Osteoblast (primary cell): ENCODE measurements around the gene TAC4. TPM values are rescaled to one million over a fixed set of nuclear protein-coding genes. Genes with fewer than 3 reads are reported as not detected.

ENCODE experiments used
- DNase-seq: peaks from one replicate; pipeline ENCODE4 v3.0.0; 2011; ENCODE audit warnings: low spot score, mixed read lengths; ENCODE audit not compliant: insufficient read length; ENCODE audit errors: missing footprints
- H2AFZ ChIP-seq: 2 replicates; pipeline ENCODE4 v1.6.0; 2011; ENCODE audit warnings: mild to moderate bottlenecking, low read length
- H3K27ac ChIP-seq: 2 replicates; pipeline ENCODE4 v1.5.1; 2011; ENCODE audit warnings: mild to moderate bottlenecking, low read depth, low read length, moderate library complexity
- H3K27me3 ChIP-seq: 2 replicates; pipeline ENCODE4 v1.6.0; 2012; ENCODE audit warnings: mild to moderate bottlenecking, control low read depth, inconsistent platforms, low read length, moderate library complexity; ENCODE audit not compliant: insufficient read depth
- H3K36me3 ChIP-seq: 2 replicates; pipeline ENCODE4 v1.5.1; 2011; ENCODE audit warnings: mild to moderate bottlenecking, low read length, control low read depth, moderate library complexity; ENCODE audit not compliant: insufficient read depth
- H3K4me1 ChIP-seq: 2 replicates; pipeline ENCODE4 v1.5.1; 2011; ENCODE audit warnings: mild to moderate bottlenecking, low read length, control low read depth, moderate library complexity; ENCODE audit not compliant: insufficient read depth
- H3K4me2 ChIP-seq: 2 replicates; pipeline ENCODE4 v1.6.0; 2011; ENCODE audit warnings: mild to moderate bottlenecking, low read length; ENCODE audit not compliant: insufficient read depth
- H3K4me3 ChIP-seq: fragments of 200-600 bp; sonication (generic); 3 replicates; pipeline ENCODE4 v1.5.1; 2012; ENCODE audit warnings: mild to moderate bottlenecking, low read length, inconsistent platforms; ENCODE audit not compliant: insufficient read depth
- H3K79me2 ChIP-seq: 2 replicates; pipeline ENCODE4 v1.6.0; 2012; ENCODE audit warnings: mild to moderate bottlenecking, low read length, control low read depth, inconsistent platforms; ENCODE audit not compliant: insufficient read depth
- H3K9me3 ChIP-seq: 2 replicates; pipeline ENCODE4 v1.5.1; 2011; ENCODE audit warnings: low read depth, low read length, control low read depth
- H4K20me1 ChIP-seq: 2 replicates; pipeline ENCODE4 v1.6.0; 2012; ENCODE audit warnings: mild to moderate bottlenecking, low read length, control low read depth; ENCODE audit not compliant: insufficient read depth
- CTCF ChIP-seq: IDR thresholded peaks from 2 replicates; pipeline ENCODE4 v1.5.1; 2011; ENCODE audit warnings: mild to moderate bottlenecking, low read depth, low read length, moderate library complexity; ENCODE audit errors: extremely low read depth
- total RNA-seq: library from RNA; depleted of rRNA; stranded (reverse); fragments of >200 nt; gene quantifications from 2 replicates; pipeline ENCODE4 v1.2.3, GENCODE V29; 2012

Gene TAC4
- total RNA-seq, 1 donor, result not detected

- H3K9me3 ChIP-seq, result no peaks in the 10 kb centered on the region
- no peaks in the 10 kb centered on the region for H3K79me2 ChIP-seq
- no peak overlapping the region for H3K4me3 ChIP-seq
- H3K27ac ChIP-seq, result no peak overlapping the region
- no peaks in the 10 kb centered on the region for H3K36me3 ChIP-seq
- H4K20me1 ChIP-seq, result peaks cover 4% of the 10 kb centered on the region
- DNase-seq, result peak; percentile 94
- no peaks in the 10 kb centered on the region for H3K27me3 ChIP-seq
- H3K4me2 ChIP-seq, result peak overlapping the region; percentile 20
- H3K4me1 ChIP-seq, result peaks cover 9% of the 10 kb centered on the region
- peak; percentile 91 for TF ChIP-seq CTCF
- H2AFZ ChIP-seq, result no peak overlapping the region
Measured at GRCh38 chr17:49861150-49861884, 13.4 kb upstream of the TAC4 start.

DNA sequence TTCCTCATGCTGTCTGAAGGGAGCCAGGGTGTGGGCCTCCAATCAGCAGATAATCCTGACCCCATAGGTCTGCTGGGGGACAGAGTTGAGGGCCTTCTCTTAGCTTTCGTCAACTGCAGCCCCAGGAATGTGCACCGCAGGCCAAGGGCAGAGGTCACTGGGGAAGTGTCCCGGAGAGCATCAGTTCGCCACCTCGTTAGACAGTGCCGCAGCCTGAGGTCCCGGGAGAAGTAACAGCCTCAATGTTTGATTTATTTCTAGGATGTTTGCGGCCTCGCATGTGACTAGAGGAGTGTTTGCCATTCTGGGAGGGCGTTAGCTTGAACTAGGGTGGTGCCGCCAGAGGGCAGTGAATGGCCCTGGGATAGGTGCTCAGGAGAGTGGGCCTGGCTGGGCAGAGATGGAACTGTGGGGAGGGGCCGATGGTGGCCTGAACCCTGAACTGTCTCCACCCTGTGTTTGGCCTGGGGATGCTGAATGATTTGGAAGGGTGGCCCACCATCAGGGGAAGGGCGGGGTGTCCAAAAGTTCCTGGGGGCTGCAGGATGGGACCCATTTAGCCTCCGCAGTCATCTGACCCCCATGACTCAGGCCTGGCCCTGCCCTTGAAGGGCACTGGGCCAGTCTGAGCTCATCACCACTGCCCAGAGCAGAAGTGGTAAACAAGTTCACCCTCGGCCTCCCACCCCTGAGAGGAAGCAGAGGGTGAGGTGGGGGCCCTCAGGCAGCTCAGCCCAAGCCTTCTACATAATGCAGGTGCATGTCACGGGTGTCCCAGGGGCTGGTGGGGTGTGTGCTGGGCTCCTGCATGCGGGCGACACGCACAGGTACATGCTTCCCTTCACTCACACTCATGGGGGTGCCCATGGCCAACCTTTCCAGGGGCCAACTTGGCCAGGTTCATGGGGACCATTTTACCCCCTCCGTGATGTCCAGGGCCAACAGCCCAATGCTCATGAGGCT is 12.4 kb upstream of the TAC4 start:
- Histone ChIP-seq H3K27me3 (no peaks in the 10 kb centered on the region), H3K4me2 (no peak overlapping the region), H3K9me3 (no peaks in the 10 kb centered on the region), H3K79me2 (no peaks in the 10 kb centered on the region), H3K36me3 (no peaks in the 10 kb centered on the region), H3K27ac (no peak overlapping the region), H3K4me3 (no peak overlapping the region), H2AFZ (no peak overlapping the region), H4K20me1 (peaks cover 4% of the 10 kb centered on the region), H3K4me1 (peaks cover 9% of the 10 kb centered on the region)
- peak; percentile 84 for DNase-seq
- TF ChIP-seq CTCF, result peak; percentile 10

DNA sequence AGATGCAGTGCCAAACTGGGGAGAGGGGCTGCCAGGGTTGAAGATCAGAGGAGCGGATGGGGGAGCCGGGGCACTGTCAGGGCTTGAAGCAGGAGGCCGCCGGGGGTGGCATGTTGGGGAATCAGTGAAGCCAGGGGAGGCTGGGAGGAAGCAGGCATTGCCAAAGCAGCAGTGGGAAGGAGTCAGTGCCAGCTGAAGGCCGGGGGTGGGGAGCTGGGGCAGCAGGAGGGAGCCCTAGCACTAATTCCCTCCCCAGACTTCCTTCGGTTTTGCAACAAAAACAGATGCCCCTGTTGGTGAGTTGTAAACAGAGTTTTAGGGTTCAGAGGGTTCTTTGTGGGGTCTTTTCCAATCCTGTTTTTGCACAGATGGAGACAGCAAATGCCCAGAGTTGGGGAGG is 10.9 kb upstream of the TAC4 start:
- Histone ChIP-seq H3K27ac (no peak overlapping the region), H3K36me3 (no peaks in the 10 kb centered on the region), H3K9me3 (no peaks in the 10 kb centered on the region), H4K20me1 (peaks cover 4% of the 10 kb centered on the region), H3K4me3 (no peak overlapping the region), H2AFZ (no peak overlapping the region), H3K4me1 (peaks cover 9% of the 10 kb centered on the region), H3K27me3 (no peaks in the 10 kb centered on the region), H3K4me2 (no peak overlapping the region), H3K79me2 (no peaks in the 10 kb centered on the region)
- TF ChIP-seq CTCF, result no peak
- DNase-seq, result peak; percentile 53

- H3K27me3 ChIP-seq, result no peaks in the 10 kb centered on the region
- H3K4me2 ChIP-seq, result no peak overlapping the region
- no peaks in the 10 kb centered on the region for H3K9me3 ChIP-seq
- no peaks in the 10 kb centered on the region for H3K36me3 ChIP-seq
- H3K4me1 ChIP-seq, result peaks cover 9% of the 10 kb centered on the region
- TF ChIP-seq CTCF, result no peak
- H3K27ac ChIP-seq, result no peak overlapping the region
- H4K20me1 ChIP-seq, result no peaks in the 10 kb centered on the region
- peak; percentile 19 for DNase-seq
- no peak overlapping the region for H2AFZ ChIP-seq
- no peak overlapping the region for H3K4me3 ChIP-seq
- no peaks in the 10 kb centered on the region for H3K79me2 ChIP-seq
Measured at GRCh38 chr17:49854126-49854525, 6.3 kb upstream of the TAC4 start.
